Superior temporal gyrus (tissue), 1 donor: Measurements from ENCODE around the gene STEAP1B.
"Not testable (repeated sequence)": the region's sequence is repeated elsewhere in the genome, so short reads cannot be mapped to it uniquely, and the experiment has no call there.

Experiments used
- DNase-seq: peaks from one replicate; pipeline ENCODE4 v3.0.0-alpha.2; 2016; ENCODE audit errors: extremely low spot score

STEAP1B gene

GRCh38 chr7:22496912-22497311, 3.1 kb downstream of the STEAP1B start:
- not testable (repeated sequence) for DNase-seq

GRCh38 chr7:22496296-22496888, 3.6 kb downstream of the STEAP1B start:
- not testable (repeated sequence) for DNase-seq

- not testable (repeated sequence) for DNase-seq
Observed at GRCh38 chr7:22493160-22493925, 6.6 kb downstream of the STEAP1B start.

- peak; percentile 97 for DNase-seq
Observed at GRCh38 chr7:22488643-22489462, 11.1 kb downstream of the STEAP1B start.

- DNase-seq = no peak
Observed at GRCh38 chr7:22487978-22488642, 11.9 kb downstream of the STEAP1B start.

GRCh38 chr7:22486597-22486996, 13.4 kb downstream of the STEAP1B start:
- no peak for DNase-seq

GRCh38 chr7:22485189-22485588, 14.8 kb downstream of the STEAP1B start:
- no peak for DNase-seq

GRCh38 chr7:22482503-22482902, 17.5 kb downstream of the STEAP1B start:
- no peak for DNase-seq

GRCh38 chr7:22481726-22482125, 18.3 kb downstream of the STEAP1B start:
- DNase-seq = no peak

GRCh38 chr7:22480523-22481075, 19.4 kb downstream of the STEAP1B start:
- no peak for DNase-seq

- DNase-seq = no peak
Observed at GRCh38 chr7:22477876-22478450, 22.0 kb downstream of the STEAP1B start.

GRCh38 chr7:22477262-22477661, 22.7 kb downstream of the STEAP1B start:
- DNase-seq = no peak

- no peak for DNase-seq
Observed at GRCh38 chr7:22476824-22477223, 23.2 kb downstream of the STEAP1B start.

GRCh38 chr7:22474645-22475044, 25.3 kb downstream of the STEAP1B start:
- no peak for DNase-seq

- no peak for DNase-seq
Observed at GRCh38 chr7:22470981-22471380, 29.0 kb downstream of the STEAP1B start.

- no peak for DNase-seq
Observed at GRCh38 chr7:22469371-22470143, 30.4 kb downstream of the STEAP1B start.

- DNase-seq = no peak
Observed at GRCh38 chr7:22468609-22469008, 31.4 kb downstream of the STEAP1B start.

- DNase-seq = no peak
Observed at GRCh38 chr7:22464299-22464698, 35.7 kb downstream of the STEAP1B start.

- no peak for DNase-seq
Observed at GRCh38 chr7:22460363-22460988, 39.5 kb downstream of the STEAP1B start.

GRCh38 chr7:22457471-22457870, 42.5 kb downstream of the STEAP1B start:
- DNase-seq = no peak
